Adipocyte (in vitro differentiated cells): ENCODE results near the gene CROT.
A peak's percentile ranks its signal among the peaks of the same experiment; 100 is the strongest.

Experiments used
- DNase-seq: peaks from one replicate; pipeline ENCODE4 v3.0.0-alpha.2; 2015; ENCODE audit warnings: low read depth
- H3K27me3 ChIP-seq: replicated peaks from 2 replicates; pipeline ENCODE4 v1.7.0; 2013; ENCODE audit warnings: mild to moderate bottlenecking, low read length, moderate library complexity; ENCODE audit not compliant: control insufficient read depth, insufficient read depth
- H3K36me3 ChIP-seq: 2 replicates; pipeline ENCODE4 v1.7.0; 2013; ENCODE audit warnings: low read length, mild to moderate bottlenecking, moderate library complexity; ENCODE audit not compliant: control insufficient read depth, insufficient read depth, severe bottlenecking
- H3K4me1 ChIP-seq: 2 replicates; pipeline ENCODE4 v1.7.0; 2013; ENCODE audit warnings: mild to moderate bottlenecking, low read length, moderate library complexity; ENCODE audit not compliant: control insufficient read depth, insufficient read depth
- H3K4me3 ChIP-seq: 2 replicates; pipeline ENCODE4 v1.7.0; 2013; ENCODE audit warnings: mild to moderate bottlenecking, low read length, moderate library complexity
- H3K9ac ChIP-seq: 2 replicates; pipeline ENCODE4 v1.7.0; 2013; ENCODE audit warnings: mild to moderate bottlenecking, low read length, moderate library complexity
- H3K9me3 ChIP-seq: 2 replicates; pipeline ENCODE4 v1.7.0; 2013; ENCODE audit warnings: mild to moderate bottlenecking, low read length, moderate library complexity; ENCODE audit not compliant: control insufficient read depth

The CROT gene

DNA sequence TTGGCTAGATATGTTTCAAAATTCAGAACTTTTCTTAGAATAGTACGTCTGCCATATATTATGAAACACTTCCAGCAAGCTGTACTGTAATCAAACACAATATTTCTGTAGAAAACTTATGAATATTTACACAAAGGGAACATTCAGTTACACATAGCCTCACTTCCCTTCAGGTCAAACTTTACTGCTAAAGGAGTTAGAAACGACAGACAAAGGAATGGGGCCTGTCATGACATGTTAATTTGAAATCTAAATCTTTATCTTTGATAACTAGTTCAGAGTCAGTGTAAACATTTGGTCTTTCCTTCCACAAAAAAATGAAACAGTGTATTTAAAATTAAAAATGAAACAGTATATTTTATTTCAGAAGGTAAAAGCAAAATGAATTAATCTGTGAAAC is 1.0 kb upstream of the CROT start:
- Histone ChIP-seq H3K36me3 (peaks cover 14% of the 10 kb centered on the region), H3K9ac (peak overlapping the region; percentile 91), H3K27me3 (no peaks in the 10 kb centered on the region), H3K4me1 (peaks cover 41% of the 10 kb centered on the region), H3K4me3 (peak overlapping the region; percentile 96), H3K9me3 (no peaks in the 10 kb centered on the region)
- DNase-seq = peak; percentile 37

DNA sequence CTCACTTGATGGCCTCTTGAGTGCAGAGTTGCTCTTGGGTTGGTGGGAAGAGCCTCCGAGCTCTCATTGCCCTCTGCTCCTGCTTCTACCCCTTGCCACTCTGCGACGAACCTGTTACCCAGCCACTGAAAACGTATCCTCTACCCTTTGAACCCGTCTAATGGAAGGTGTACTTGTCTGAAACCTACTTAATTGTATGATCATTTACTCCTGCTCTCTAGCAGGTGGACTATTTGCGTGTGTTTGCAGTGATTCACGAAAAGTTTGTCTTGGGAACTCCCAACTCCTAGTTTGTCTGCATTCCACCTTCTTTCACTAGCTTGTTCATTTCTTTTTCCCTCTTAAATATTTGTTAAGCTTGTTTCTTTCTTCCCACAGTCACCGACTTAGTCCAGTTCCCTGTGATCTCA is 503 bp downstream of the CROT start:
- peak; percentile 8 for DNase-seq
- peaks cover 35% of the 10 kb centered on the region for H3K4me1 ChIP-seq
- no peaks in the 10 kb centered on the region for H3K27me3 ChIP-seq
- peak overlapping the region; percentile 96 for H3K4me3 ChIP-seq
- no peaks in the 10 kb centered on the region for H3K9me3 ChIP-seq
- peak overlapping the region; percentile 91 for H3K9ac ChIP-seq
- H3K36me3 ChIP-seq = peaks cover 26% of the 10 kb centered on the region

DNA sequence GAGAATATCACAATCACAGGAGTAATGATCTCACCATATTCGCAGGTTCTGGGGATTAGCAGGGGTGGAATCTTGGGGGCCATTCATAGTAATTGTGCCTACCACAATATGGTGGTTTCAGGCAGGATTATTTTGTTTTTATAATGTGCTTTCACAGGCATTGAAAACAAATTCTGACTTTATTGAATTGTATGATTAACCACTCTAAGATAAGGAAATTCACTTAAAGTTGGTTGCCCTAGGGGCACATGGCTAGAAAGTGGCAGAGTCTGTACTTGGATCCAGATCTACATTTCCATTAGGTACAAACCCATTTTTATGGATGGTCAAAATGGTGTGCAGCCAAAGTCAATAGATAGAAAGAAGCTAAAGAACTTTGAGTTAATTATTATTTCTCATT is 1.7 kb downstream of the CROT start:
- Histone ChIP-seq H3K9me3 (no peaks in the 10 kb centered on the region), H3K9ac (no peak overlapping the region), H3K36me3 (peaks cover 34% of the 10 kb centered on the region), H3K27me3 (no peaks in the 10 kb centered on the region), H3K4me3 (no peak overlapping the region), H3K4me1 (peaks cover 35% of the 10 kb centered on the region)
- DNase-seq = no peak

DNA sequence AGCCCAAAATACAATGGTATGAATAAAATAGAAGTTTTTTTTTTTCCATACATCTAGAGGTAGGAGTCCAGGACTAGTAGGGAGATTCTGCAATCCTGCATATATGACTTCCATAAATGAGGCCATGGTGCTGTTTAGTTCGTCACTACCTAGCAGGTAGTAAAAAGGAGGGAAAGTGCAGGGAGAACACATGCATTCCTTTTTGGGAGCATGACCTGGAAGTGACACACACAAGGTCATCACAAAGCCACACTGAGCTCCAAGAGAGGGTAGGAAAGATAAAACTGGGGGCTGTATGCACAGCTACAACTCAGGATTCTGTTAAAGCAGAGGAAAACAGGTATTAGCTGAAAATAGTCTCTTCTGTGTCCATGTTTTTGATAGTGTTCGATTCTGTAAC is 2.2 kb downstream of the CROT start:
- Histone ChIP-seq H3K9me3 (no peaks in the 10 kb centered on the region), H3K9ac (no peak overlapping the region), H3K4me3 (no peak overlapping the region), H3K27me3 (no peaks in the 10 kb centered on the region), H3K4me1 (peaks cover 31% of the 10 kb centered on the region), H3K36me3 (peaks cover 39% of the 10 kb centered on the region)
- no peak for DNase-seq

DNA sequence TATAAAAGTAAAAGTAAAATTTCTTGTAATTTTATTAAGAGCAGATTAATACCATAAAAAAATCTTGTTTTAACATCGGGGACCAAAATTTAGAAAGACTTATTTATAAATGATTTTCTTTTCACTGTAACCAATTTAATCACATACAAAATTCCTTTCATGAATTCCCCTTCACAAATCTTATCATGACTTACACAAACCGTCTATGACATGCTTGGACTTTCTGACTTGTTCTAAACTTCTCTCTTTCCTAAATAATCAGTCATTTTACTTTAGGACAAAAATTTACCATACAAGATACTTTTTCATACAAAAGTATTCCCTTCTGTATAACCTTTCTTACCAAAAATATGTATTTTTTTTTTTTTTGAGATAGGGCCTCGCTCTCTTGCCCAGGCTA is 9.3 kb downstream of the CROT start:
- Histone ChIP-seq H3K4me3 (no peak overlapping the region), H3K4me1 (peaks cover 13% of the 10 kb centered on the region), H3K27me3 (no peaks in the 10 kb centered on the region), H3K9ac (no peak overlapping the region), H3K36me3 (peaks cover 53% of the 10 kb centered on the region), H3K9me3 (peaks cover 17% of the 10 kb centered on the region)
- no peak for DNase-seq

DNA sequence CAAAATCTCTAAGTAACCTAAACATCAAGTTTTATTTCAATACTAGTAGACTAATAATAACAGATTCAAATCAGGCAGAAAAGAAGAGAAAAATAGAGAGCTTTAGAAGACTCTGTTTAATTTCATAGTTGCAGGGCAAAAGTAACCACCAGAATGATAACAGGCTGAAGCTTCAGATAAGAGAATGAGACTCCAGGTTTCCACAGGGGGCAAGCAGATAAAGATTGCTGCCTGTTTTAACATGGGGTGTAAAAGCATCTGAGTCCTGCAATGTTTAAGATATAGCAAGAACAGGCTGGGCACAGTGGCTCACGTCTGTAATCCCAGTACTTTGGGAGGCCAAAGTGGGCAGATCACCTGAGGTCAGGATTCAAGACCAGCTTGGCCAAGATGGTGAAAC is 11.0 kb downstream of the CROT start:
- H3K27me3 ChIP-seq = no peaks in the 10 kb centered on the region
- H3K4me1 ChIP-seq = peaks cover 15% of the 10 kb centered on the region
- H3K9ac ChIP-seq = no peak overlapping the region
- peaks cover 42% of the 10 kb centered on the region for H3K36me3 ChIP-seq
- no peak for DNase-seq
- no peak overlapping the region for H3K4me3 ChIP-seq
- peaks cover 17% of the 10 kb centered on the region for H3K9me3 ChIP-seq

DNA sequence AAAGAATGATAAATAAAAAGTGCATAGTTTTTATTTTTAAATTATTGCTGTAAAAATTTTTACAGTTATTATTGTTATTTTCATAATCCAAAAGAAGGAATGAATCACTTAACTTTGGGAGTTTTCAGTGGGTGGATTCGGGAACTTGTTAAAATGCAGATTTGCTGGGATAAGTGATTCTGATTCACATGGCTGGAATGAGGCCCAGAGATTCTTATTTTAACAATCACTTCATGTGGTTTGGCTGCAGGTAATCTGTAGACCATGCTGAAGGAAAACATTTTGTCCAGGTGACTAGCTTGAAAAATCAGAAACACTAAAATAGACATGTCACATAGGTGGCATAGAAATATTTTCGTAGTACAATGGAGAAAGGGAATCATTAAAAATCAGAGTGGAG is 13.9 kb downstream of the CROT start:
- Histone ChIP-seq H3K27me3 (no peaks in the 10 kb centered on the region), H3K9ac (no peak overlapping the region), H3K4me1 (peaks cover 15% of the 10 kb centered on the region), H3K4me3 (no peak overlapping the region), H3K36me3 (peaks cover 29% of the 10 kb centered on the region), H3K9me3 (peaks cover 8% of the 10 kb centered on the region)
- peak; percentile 50 for DNase-seq

DNA sequence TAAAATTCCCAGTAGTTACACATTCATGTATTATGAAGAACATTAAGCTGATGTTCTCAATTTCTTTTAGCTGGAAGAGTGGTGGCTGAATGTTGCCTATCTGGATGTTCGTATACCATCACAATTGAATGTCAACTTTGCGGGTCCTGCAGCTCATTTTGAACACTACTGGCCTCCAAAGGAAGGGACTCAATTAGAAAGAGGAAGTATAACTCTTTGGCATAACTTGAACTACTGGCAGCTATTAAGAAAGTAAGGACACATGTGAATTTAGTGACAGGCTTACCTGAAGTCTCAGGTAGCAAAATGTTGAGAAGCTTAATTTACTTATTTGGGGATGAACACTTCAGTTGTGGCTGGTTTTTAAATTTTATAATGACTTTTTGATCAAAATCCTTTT is 15.9 kb downstream of the CROT start:
- peaks cover 15% of the 10 kb centered on the region for H3K4me1 ChIP-seq
- H3K36me3 ChIP-seq = peaks cover 17% of the 10 kb centered on the region
- no peak for DNase-seq
- H3K9ac ChIP-seq = no peak overlapping the region
- H3K9me3 ChIP-seq = no peaks in the 10 kb centered on the region
- H3K27me3 ChIP-seq = no peaks in the 10 kb centered on the region
- H3K4me3 ChIP-seq = no peak overlapping the region

DNA sequence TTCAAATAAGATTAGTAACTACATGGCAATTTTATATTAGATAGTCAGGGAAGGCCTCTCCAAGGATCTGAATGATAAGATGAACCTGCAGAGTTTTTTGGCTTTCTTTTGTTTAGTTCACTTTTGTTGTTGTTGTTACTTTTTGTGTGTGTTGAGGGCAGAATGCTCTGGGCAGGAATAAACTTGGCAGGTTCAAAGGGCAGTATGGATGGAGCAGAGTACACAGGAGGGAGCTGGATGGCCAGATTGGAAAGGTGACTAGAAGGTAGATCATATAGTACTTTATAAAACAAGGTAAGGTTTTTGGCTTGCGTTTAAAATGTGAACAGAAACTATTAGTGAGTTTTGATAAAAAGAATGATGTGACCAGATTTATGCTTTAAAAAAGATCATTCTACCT is 17.9 kb downstream of the CROT start:
- Histone ChIP-seq H3K9me3 (no peaks in the 10 kb centered on the region), H3K27me3 (no peaks in the 10 kb centered on the region), H3K36me3 (peaks cover 29% of the 10 kb centered on the region), H3K4me3 (no peak overlapping the region), H3K9ac (no peak overlapping the region), H3K4me1 (peaks cover 15% of the 10 kb centered on the region)
- no peak for DNase-seq

DNA sequence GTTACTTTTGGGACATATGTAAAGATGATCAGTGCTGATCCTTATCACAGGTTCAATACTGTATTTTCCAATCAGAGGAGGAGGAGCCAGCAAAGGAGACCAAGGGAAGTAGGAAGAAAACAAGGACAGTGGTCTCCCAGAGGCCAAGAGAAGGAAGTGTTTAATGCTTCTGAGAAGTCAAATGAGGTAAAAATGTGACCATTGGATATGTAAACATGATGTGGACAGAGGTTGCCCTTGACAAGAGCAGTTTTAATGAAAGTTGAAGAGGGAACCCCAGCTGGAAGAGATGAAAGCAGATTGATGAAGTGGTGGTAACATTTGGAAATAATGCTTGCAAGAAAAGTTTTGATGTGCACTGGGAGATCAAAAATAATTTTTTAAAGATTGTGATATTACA is 18.8 kb downstream of the CROT start:
- Histone ChIP-seq H3K4me3 (no peak overlapping the region), H3K4me1 (peaks cover 7% of the 10 kb centered on the region), H3K9me3 (no peaks in the 10 kb centered on the region), H3K36me3 (peaks cover 29% of the 10 kb centered on the region), H3K27me3 (no peaks in the 10 kb centered on the region), H3K9ac (no peak overlapping the region)
- no peak for DNase-seq

DNA sequence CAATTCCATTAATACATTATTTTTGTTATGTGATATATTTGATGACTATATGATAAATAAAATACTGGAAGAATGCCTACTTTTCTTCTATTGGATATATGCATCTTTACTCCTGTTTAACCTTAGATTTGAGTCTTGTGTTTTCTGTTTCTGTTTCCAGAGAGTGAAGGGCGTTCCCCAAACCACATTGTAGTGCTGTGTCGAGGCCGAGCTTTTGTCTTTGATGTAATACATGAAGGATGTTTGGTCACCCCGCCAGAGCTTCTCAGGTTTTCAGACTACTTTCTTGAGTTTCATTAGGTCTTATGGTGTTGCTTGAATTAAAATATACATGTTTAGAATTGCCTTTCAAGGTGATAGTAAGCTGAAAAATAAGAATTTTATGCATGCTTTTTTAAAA is 23.8 kb downstream of the CROT start:
- H3K9me3 ChIP-seq = no peaks in the 10 kb centered on the region
- H3K4me3 ChIP-seq = no peak overlapping the region
- peaks cover 7% of the 10 kb centered on the region for H3K4me1 ChIP-seq
- H3K27me3 ChIP-seq = no peaks in the 10 kb centered on the region
- H3K36me3 ChIP-seq = peaks cover 19% of the 10 kb centered on the region
- no peak overlapping the region for H3K9ac ChIP-seq
- no peak for DNase-seq

DNA sequence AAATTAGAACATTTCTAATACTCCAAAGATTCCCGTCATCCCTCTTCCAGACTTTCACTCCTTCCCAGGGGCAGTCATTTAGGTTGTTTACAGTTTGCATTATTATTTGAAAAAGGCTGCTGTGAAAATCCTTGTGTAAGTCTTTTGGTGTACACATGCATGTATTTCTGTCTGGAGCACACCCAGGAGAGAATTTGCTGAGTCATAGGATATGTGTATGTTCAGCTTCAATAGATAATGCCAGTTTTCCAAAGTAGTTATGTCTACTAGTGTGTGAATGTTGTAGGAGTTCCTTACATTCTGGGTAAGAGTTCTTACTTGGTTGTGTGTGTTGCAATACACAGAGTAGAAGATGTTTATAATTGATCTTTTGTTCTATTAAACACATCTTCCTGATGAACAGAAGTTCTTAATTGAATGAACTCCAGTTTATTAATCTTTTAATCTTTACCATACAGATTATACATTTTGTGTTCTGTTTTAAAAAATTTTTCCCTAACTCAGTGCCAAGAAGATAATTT is 25.3 kb downstream of the CROT start:
- peak; percentile 46 for DNase-seq
- H3K36me3 ChIP-seq = peaks cover 20% of the 10 kb centered on the region
- no peak overlapping the region for H3K9ac ChIP-seq
- H3K4me3 ChIP-seq = no peak overlapping the region
- no peaks in the 10 kb centered on the region for H3K27me3 ChIP-seq
- H3K4me1 ChIP-seq = peaks cover 7% of the 10 kb centered on the region
- no peaks in the 10 kb centered on the region for H3K9me3 ChIP-seq
